Astrocyte of the spinal cord (primary cell): ENCODE results near the gene RELT.

Experiments
- DNase-seq: peaks from one replicate; pipeline ENCODE4 v3.0.0; 2011; ENCODE audit warnings: low read depth, low spot score
- H3K4me3 ChIP-seq: 2 replicates; pipeline ENCODE4 v1.5.1; 2011; ENCODE audit warnings: low read depth, mild to moderate bottlenecking, low read length, moderate library complexity
- in situ Hi-C: cut with HindIII; loops from 2 replicates; pipeline ENCODE4 v1.10.0; 2017; ENCODE audit warnings: low sequenced_read_pairs
- TF ChIP-seq, protein P1 (sequence below): IDR thresholded peaks from 2 replicates; pipeline ENCODE4 v1.5.1; 2012; ENCODE audit warnings: low read depth, mild to moderate bottlenecking, low read length, inconsistent platforms

Gene RELT

GRCh38 chr11:73358071-73358470 is 18.1 kb upstream of the RELT start:
- TF ChIP-seq, protein P1, sequence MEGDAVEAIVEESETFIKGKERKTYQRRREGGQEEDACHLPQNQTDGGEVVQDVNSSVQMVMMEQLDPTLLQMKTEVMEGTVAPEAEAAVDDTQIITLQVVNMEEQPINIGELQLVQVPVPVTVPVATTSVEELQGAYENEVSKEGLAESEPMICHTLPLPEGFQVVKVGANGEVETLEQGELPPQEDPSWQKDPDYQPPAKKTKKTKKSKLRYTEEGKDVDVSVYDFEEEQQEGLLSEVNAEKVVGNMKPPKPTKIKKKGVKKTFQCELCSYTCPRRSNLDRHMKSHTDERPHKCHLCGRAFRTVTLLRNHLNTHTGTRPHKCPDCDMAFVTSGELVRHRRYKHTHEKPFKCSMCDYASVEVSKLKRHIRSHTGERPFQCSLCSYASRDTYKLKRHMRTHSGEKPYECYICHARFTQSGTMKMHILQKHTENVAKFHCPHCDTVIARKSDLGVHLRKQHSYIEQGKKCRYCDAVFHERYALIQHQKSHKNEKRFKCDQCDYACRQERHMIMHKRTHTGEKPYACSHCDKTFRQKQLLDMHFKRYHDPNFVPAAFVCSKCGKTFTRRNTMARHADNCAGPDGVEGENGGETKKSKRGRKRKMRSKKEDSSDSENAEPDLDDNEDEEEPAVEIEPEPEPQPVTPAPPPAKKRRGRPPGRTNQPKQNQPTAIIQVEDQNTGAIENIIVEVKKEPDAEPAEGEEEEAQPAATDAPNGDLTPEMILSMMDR = no peak
- in situ Hi-C loops = no loop called here
- no peak overlapping the region for H3K4me3 ChIP-seq
- no peak for DNase-seq

GRCh38 chr11:73359341-73359740 is 16.9 kb upstream of the RELT start:
- in situ Hi-C loops = no loop called here
- no peak for DNase-seq
- TF ChIP-seq, protein P1 = no peak
- no peak overlapping the region for H3K4me3 ChIP-seq

- in situ Hi-C loops = no loop called here
- H3K4me3 ChIP-seq = no peak overlapping the region
- peak; percentile 26 for DNase-seq
- TF ChIP-seq, protein P1 = peak; percentile 60
Measured at GRCh38 chr11:73359930-73360742, 16.1 kb upstream of the RELT start.

GRCh38 chr11:73360743-73361369 is 15.3 kb upstream of the RELT start:
- TF ChIP-seq, protein P1 = no peak
- in situ Hi-C loops = no loop called here
- no peak for DNase-seq
- H3K4me3 ChIP-seq = no peak overlapping the region

DNA sequence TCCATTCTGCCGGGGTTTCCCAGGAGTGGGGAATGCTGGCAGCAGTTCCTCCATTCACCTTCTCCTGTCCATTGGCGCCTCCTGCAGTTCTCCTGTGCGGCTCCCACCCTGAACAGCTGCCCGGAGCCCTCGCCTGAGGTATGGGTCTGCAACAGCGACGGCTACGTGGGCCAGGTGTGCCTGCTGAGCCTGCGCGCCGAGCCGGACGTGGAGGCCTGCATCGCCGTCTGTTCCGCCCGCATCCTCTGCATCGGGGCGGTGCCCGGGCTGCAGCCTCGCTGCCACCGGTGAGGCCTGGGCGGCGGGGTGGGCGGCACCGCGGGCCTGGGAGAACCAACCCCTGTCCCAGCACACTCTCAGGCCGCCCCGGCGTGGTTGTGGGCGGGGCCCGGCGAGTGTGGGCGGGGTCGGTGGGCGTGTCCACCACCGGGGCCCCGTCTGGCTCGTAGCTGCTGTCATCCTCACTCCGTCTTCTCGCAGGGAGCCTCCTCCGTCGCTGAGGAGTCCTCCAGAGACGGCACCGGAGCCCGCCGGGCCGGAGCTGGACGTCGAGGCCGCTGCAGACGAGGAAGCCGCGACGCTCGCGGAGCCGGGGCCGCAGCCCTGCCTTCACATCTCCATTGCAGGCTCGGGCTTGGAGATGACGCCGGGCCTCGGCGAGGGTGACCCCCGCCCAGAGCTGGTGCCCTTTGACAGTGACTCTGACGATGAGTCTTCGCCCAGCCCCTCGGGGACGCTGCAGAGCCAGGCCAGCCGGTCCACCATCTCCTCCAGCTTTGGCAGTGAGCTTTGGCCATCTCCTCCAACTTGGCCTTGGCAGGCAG is 14.0 kb upstream of the RELT start:
- no peak for DNase-seq
- TF ChIP-seq, protein P1 = no peak
- in situ Hi-C loops = no loop called here
- H3K4me3 ChIP-seq = no peak overlapping the region

GRCh38 chr11:73363147-73363546 is 13.1 kb upstream of the RELT start:
- no peak for DNase-seq
- in situ Hi-C loops = no loop called here
- TF ChIP-seq, protein P1 = no peak
- no peak overlapping the region for H3K4me3 ChIP-seq
